MM.1S (cell line): ENCODE results near the gene HARS1.

ENCODE experiments used
- CTCF ChIP-seq: fragments of 300-600 bp; sonication (generic); IDR thresholded peaks from 2 replicates; pipeline ENCODE4 v1.5.1; 2016; ENCODE audit warnings: antibody characterized with exemption, low read length, mixed read lengths
- EZH2 ChIP-seq: fragments of 300-600 bp; sonication (generic); optimal IDR thresholded peaks from 2 replicates; pipeline ENCODE3; 2017; ENCODE audit warnings: low read depth, mild to moderate bottlenecking, antibody characterized with exemption, low read length, mixed read lengths
- EZH2phosphoT487 ChIP-seq: fragments of 300-600 bp; sonication (generic); IDR thresholded peaks from 2 replicates; pipeline ENCODE4 v1.6.1; 2018; ENCODE audit warnings: antibody characterized with exemption, low read length

DNA sequence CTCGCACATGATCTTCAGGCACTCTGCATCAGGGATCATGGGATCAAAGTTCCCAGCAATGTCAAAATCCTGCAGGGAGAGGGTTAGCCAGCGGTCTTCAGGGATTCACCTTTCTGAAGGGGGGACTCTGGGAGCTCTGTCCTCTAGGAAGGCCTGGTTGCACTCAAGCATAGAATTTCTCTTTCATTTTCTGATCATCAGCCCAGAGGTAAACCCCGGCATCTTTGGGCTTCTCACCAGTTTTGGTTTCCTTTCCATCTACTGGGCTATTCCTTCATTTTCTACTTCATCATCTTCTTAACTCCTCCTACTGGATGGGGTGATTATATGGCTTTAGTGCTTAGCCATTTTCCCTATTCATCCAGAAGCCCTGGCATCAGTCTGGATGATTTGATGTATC, 13.2 kb downstream of the HARS1 start:
- TF ChIP-seq EZH2, result no peak
- TF ChIP-seq CTCF, result no peak
- TF ChIP-seq EZH2phosphoT487, result no peak
